ENCODE measurements around the gene GUCA2B. TPM values are rescaled to one million over a fixed set of nuclear protein-coding genes. Genes with fewer than 3 reads are reported as not detected.

GUCA2B gene
- total RNA-seq, 2 experiments from 2014 or later, result not detected

Other genes with a start within 250 kb of the GUCA2B start
- 10 to 100 TPM; 25.3 to 26.2 TPM for gene HIVEP3, start 234.5 kb upstream of the GUCA2B start, total RNA-seq
- gene GUCA2A, start 11.3 kb downstream of the GUCA2B start, total RNA-seq, result not detected
- 10 to 100 TPM; 37.3 to 40.8 TPM for gene FOXJ3, start 181.8 kb downstream of the GUCA2B start, total RNA-seq
- 1 to 10 TPM; 3.0 to 3.2 TPM for gene RIMKLA, start 227.4 kb downstream of the GUCA2B start, total RNA-seq